B cell (primary cell): ENCODE measurements around the gene AEN. TPM values are rescaled to one million over a fixed set of nuclear protein-coding genes. Genes with fewer than 3 reads are reported as not detected.

Source experiments
- ATAC-seq: fragments of 200-7000 bp; cut with Tn5 transposase; one replicate; pipeline ENCODE4 v1.10.0; 2021; ENCODE audit warnings: low read depth, mild to moderate bottlenecking, moderate number of reproducible peaks, moderate library complexity
- CTCF ChIA-PET: fragments of 350-600 bp; sonication (Branson Sonifier 250); formaldehyde crosslinking; loops from one replicate; lab custom pipeline; 2021; ENCODE audit warnings: antibody characterized with exemption, inconsistent platforms; lab: Charles Lee
- POLR2A ChIA-PET: fragments of 350-600 bp; sonication (Branson Sonifier 250); formaldehyde crosslinking; loops from one replicate; lab custom pipeline; 2021; ENCODE audit warnings: antibody characterized with exemption; lab: Charles Lee
- DNase-seq: peaks from one replicate; pipeline ENCODE4 v3.0.0; 2013
- H2AFZ ChIP-seq: 2 replicates; pipeline ENCODE4 v1.6.1; 2012; ENCODE audit warnings: mild to moderate bottlenecking, low read depth, low read length; ENCODE audit not compliant: insufficient read depth, poor library complexity, severe bottlenecking
- H3K27ac ChIP-seq, 2 donors: 1 replicate in 1 of 2; 2 replicates in 1 of 2; pipeline ENCODE4 v1.5.1; 2012 to 2013; ENCODE audit warnings: low read length in 2 of 2, mild to moderate bottlenecking in 2 of 2, moderate library complexity in 1 of 2
- H3K27me3 ChIP-seq, 4 experiments: fragments of 200-600 bp in 1 of 4; sonication (generic) in 1 of 4; replicated peaks in 1 of 4; 1 replicate in 2 of 4; 2 replicates in 2 of 4; pipeline versions ENCODE4 v1.6.1 to v1.7.0; 2013 to 2016; ENCODE audit warnings: low read length in 3 of 4, mild to moderate bottlenecking in 2 of 4, mixed read lengths in 1 of 4, moderate library complexity in 1 of 4; ENCODE audit not compliant: insufficient read depth in 4 of 4, control insufficient read depth in 3 of 4; ENCODE audit errors: control extremely low read depth in 1 of 4
- H3K36me3 ChIP-seq, 2 experiments: replicated peaks in 1 of 2; 1 replicate in 1 of 2; 2 replicates in 1 of 2; pipeline versions ENCODE4 v1.6.1 to v1.7.1; 2013; ENCODE audit warnings: low read length in 1 of 2; ENCODE audit not compliant: insufficient read depth in 2 of 2, control insufficient read depth in 1 of 2; ENCODE audit errors: control extremely low read depth in 1 of 2, extremely low read depth in 1 of 2
- H3K4me1 ChIP-seq, 2 donors: fragments of 200-600 bp in 1 of 2; sonication (generic) in 1 of 2; 1 replicate in 1 of 2; 2 replicates in 1 of 2; pipeline versions ENCODE4 v1.5.1 to v1.6.1; 2013 to 2017; ENCODE audit warnings: low read length in 2 of 2; ENCODE audit not compliant: control insufficient read depth in 2 of 2, insufficient read depth in 2 of 2
- H3K4me2 ChIP-seq: replicated peaks from 2 replicates; pipeline ENCODE3; 2012; ENCODE audit warnings: mild to moderate bottlenecking, low read depth, low read length; ENCODE audit not compliant: poor library complexity, severe bottlenecking
- H3K4me3 ChIP-seq, 5 experiments: fragments of 200-600 bp in 1 of 5; sonication (generic) in 1 of 5; 1 replicate in 3 of 5; 2 replicates in 2 of 5; pipeline versions ENCODE4 v1.5.1 to v1.7.0; 2011 to 2016; ENCODE audit warnings: low read length in 4 of 5, mild to moderate bottlenecking in 4 of 5, low read depth in 2 of 5, control low read depth in 1 of 5, moderate library complexity in 1 of 5; ENCODE audit not compliant: insufficient read depth in 1 of 5; ENCODE audit errors: control extremely low read depth in 1 of 5, extremely low read depth in 1 of 5
- H3K79me2 ChIP-seq: fragments of 200-600 bp; sonication (generic); one replicate; pipeline ENCODE4 v1.6.0; 2016; ENCODE audit warnings: low read length; ENCODE audit not compliant: control insufficient read depth, insufficient read depth
- H3K9ac ChIP-seq: fragments of 200-600 bp; sonication (generic); 2 replicates; pipeline ENCODE4 v1.6.1; 2017; ENCODE audit warnings: mild to moderate bottlenecking, low read length, moderate library complexity
- H3K9me3 ChIP-seq, 3 donors: one replicate each; pipeline versions ENCODE4 v1.6.1 to v1.7.1; 2013; ENCODE audit warnings: low read length in 2 of 3; ENCODE audit not compliant: control insufficient read depth in 2 of 3, insufficient read depth in 1 of 3; ENCODE audit errors: control extremely low read depth in 1 of 3
- H4K20me1 ChIP-seq: 2 replicates; pipeline ENCODE4 v1.6.0; 2012; ENCODE audit warnings: mild to moderate bottlenecking, low read length; ENCODE audit not compliant: insufficient read depth, control insufficient read depth, poor library complexity, severe bottlenecking
- H3K27ac Mint-ChIP-seq: one replicate; pipeline ENCODE4 v1.8.0; 2021; ENCODE audit warnings: mixed read lengths
- H3K27me3 Mint-ChIP-seq: one replicate; pipeline ENCODE4 v1.8.0; 2021; ENCODE audit warnings: mixed read lengths
- H3K4me1 Mint-ChIP-seq: one replicate; pipeline ENCODE4 v1.8.0; 2021; ENCODE audit warnings: mixed read lengths
- H3K4me3 Mint-ChIP-seq: one replicate; pipeline ENCODE4 v1.8.0; 2021; ENCODE audit warnings: mixed read lengths
- H3K9me3 Mint-ChIP-seq: one replicate; pipeline ENCODE4 v1.8.0; 2022; ENCODE audit warnings: mixed read lengths; ENCODE audit not compliant: insufficient read depth
- CTCF ChIP-seq: fragments of 200-600 bp; IDR thresholded peaks from one replicate; pipeline ENCODE4 v1.8.0; 2022; ENCODE audit warnings: antibody characterized with exemption, mild to moderate bottlenecking
- EZH2 ChIP-seq: IDR thresholded peaks from 2 replicates; pipeline ENCODE4 v1.6.1; 2012; ENCODE audit warnings: borderline replicate concordance, low read depth, mild to moderate bottlenecking, moderate library complexity, low read length; ENCODE audit not compliant: insufficient read depth, poor library complexity, severe bottlenecking
- WGBS: methylation state at CpG from one replicate; pipeline ENCODE4 v1.1.5; 2013; ENCODE audit warnings: missing lambda C conversion rate; ENCODE audit not compliant: insufficient coverage; 5-methylcytosine and 5-hydroxymethylcytosine counted together
- intact Hi-C: fragments of 100-400 bp; cut with micrococcal nuclease; formaldehyde crosslinking; loops from one replicate; pipeline ENCODE4 v1.10.0; 2022
- polyA plus RNA-seq: library from polyadenylated mRNA; depleted of rRNA; stranded (reverse); fragments of >200 nt; gene quantifications from 2 replicates; pipeline ENCODE4 v1.2.3, GENCODE V29; 2012
- total RNA-seq, 2 donors: library from RNA; stranded (reverse); fragments of 120-200 nt in 1 of 2; gene quantifications; 1 replicate in 1 of 2; 2 replicates in 1 of 2; pipeline versions ENCODE4 v1.2.3 to v1.2.4, GENCODE V29; 2013 to 2022

The AEN gene
- total and polyA plus RNA-seq, 2 donors (not counting 1 experiment from before 2014, with no cell fraction given): 18.5 to 42.9 TPM

- Histone ChIP-seq H3K36me3 (peaks cover 0 to 45% of the 10 kb centered on the region in 2 experiments), H3K27ac (peak overlapping the region; percentile 23 to 85), H3K79me2 (peaks cover 27% of the 10 kb centered on the region), H3K4me1 (peaks cover 79 to 92% of the 10 kb centered on the region in 2 donors), H3K4me2 (no peak overlapping the region), H3K4me3 (no peak overlapping the region), H4K20me1 (no peaks in the 10 kb centered on the region), H3K9me3 (peaks cover 0 to 16% (median 0%) of the 10 kb centered on the region in 3 donors), H3K9ac (no peak overlapping the region), H2AFZ (no peak overlapping the region), H3K27me3 (no peaks in the 10 kb centered on the region)
- Mint-ChIP-seq H3K27me3 (no peaks in the 10 kb centered on the region), H3K4me3 (no peak overlapping the region), H3K27ac (peak overlapping the region; percentile 86), H3K4me1 (peaks cover 79% of the 10 kb centered on the region), H3K9me3 (no peaks in the 10 kb centered on the region)
- no peak for TF ChIP-seq CTCF
- TF ChIP-seq EZH2: no peak
- 96% methylated on average over 18 of the region's 18 CpGs for WGBS
- no peak for DNase-seq
- ATAC-seq: no peak
- intact Hi-C loops: no loop called here
- ChIA-PET CTCF (interaction anchor here (8.8 kb wide), 1 partner anchor 28 kb away, joined by 120 read pairs; no protein-coding TSS in a partner anchor), POLR2A (interaction anchor here (1.1 to 1.3 kb wide), 2 partner anchors 19 to 22 kb away, joined by 3 read pairs; no protein-coding TSS in a partner anchor)
Observed at GRCh38 chr15:88654430-88655102, 33.4 kb downstream of the AEN start.

GRCh38 chr15:88655103-88655553 lies 34.0 kb downstream of the AEN start:
- 96% methylated on average over 13 of the region's 14 CpGs for WGBS
- peaks cover 23% of the 10 kb centered on the region for H3K79me2 ChIP-seq
- no peaks in the 10 kb centered on the region for H3K27me3 Mint-ChIP-seq
- no peak overlapping the region for H3K4me3 Mint-ChIP-seq
- H3K27me3 ChIP-seq: no peaks in the 10 kb centered on the region
- peak overlapping the region; percentile 23 to 85 for H3K27ac ChIP-seq
- H3K4me2 ChIP-seq: peak overlapping the region; percentile 50
- H3K9me3 ChIP-seq: peaks cover 0 to 16% (median 0%) of the 10 kb centered on the region in 3 donors
- ATAC-seq: no peak
- H3K4me3 ChIP-seq: no peak overlapping the region
- DNase-seq: no peak
- no peaks in the 10 kb centered on the region for H4K20me1 ChIP-seq
- no peaks in the 10 kb centered on the region for H3K9me3 Mint-ChIP-seq
- intact Hi-C loops: no loop called here
- peak overlapping the region; percentile 86 for H3K27ac Mint-ChIP-seq
- no peak overlapping the region for H3K9ac ChIP-seq
- peaks cover 73 to 87% of the 10 kb centered on the region in 2 donors for H3K4me1 ChIP-seq
- TF ChIP-seq EZH2 (no peak), CTCF (no peak)
- no peak overlapping the region for H2AFZ ChIP-seq
- POLR2A ChIA-PET: interaction anchor here (0.5 to 0.8 kb wide), 2 partner anchors 8 kb away, joined by 3 read pairs; no protein-coding TSS in a partner anchor
- CTCF ChIA-PET: interaction anchor here (1.2 to 8.8 kb wide), 7 partner anchors 8 to 179 kb away, joined by 3 to 120 read pairs (median 12); partner anchors contain the start of gene AEN
- peaks cover 75% of the 10 kb centered on the region for H3K4me1 Mint-ChIP-seq
- peaks cover 0 to 40% of the 10 kb centered on the region in 2 experiments for H3K36me3 ChIP-seq
